Mesenchymal stem cell (in vitro differentiated cells and primary cell): ENCODE measurements around the gene SUPV3L1.

Source experiments
- DNase-seq: peaks from one replicate; pipeline ENCODE4 v3.0.0-alpha.2; 2013
- H2AFZ ChIP-seq: one replicate; pipeline ENCODE4 v1.6.1; 2013; ENCODE audit warnings: low read depth, mild to moderate bottlenecking, control low read depth, inconsistent platforms, low read length, moderate library complexity
- H2AK5ac ChIP-seq: 2 replicates; pipeline ENCODE4 v1.6.1; 2013; ENCODE audit warnings: low read length, moderate library complexity, mild to moderate bottlenecking, inconsistent platforms; ENCODE audit not compliant: severe bottlenecking
- H2BK120ac ChIP-seq: one replicate; pipeline ENCODE4 v1.6.1; 2013; ENCODE audit warnings: low read depth, mild to moderate bottlenecking, inconsistent platforms, low read length, moderate library complexity
- H2BK12ac ChIP-seq, 2 experiments: one replicate each; pipeline ENCODE4 v1.6.1; 2013; ENCODE audit warnings: inconsistent platforms in 2 of 2, low read length in 2 of 2, mild to moderate bottlenecking in 2 of 2, moderate library complexity in 2 of 2, control low read depth in 1 of 2
- H2BK15ac ChIP-seq: one replicate; pipeline ENCODE4 v1.6.1; 2013; ENCODE audit warnings: mild to moderate bottlenecking, low read depth, inconsistent platforms; ENCODE audit not compliant: poor library complexity, severe bottlenecking
- H2BK5ac ChIP-seq: 2 replicates; pipeline ENCODE4 v1.6.1; 2013; ENCODE audit warnings: low read depth, mild to moderate bottlenecking, low read length, control low read depth, inconsistent platforms; ENCODE audit not compliant: poor library complexity, severe bottlenecking
- H3K14ac ChIP-seq, 2 experiments: one replicate each; pipeline ENCODE4 v1.6.1; 2013; ENCODE audit warnings: inconsistent platforms in 2 of 2, low read length in 2 of 2, control low read depth in 1 of 2, mild to moderate bottlenecking in 1 of 2, moderate library complexity in 1 of 2
- H3K18ac ChIP-seq, 2 experiments: one replicate each; pipeline ENCODE4 v1.6.1; 2013; ENCODE audit warnings: inconsistent platforms in 2 of 2, low read length in 2 of 2, control low read depth in 1 of 2, low read depth in 1 of 2, mild to moderate bottlenecking in 1 of 2
- H3K23ac ChIP-seq, 2 experiments: one replicate each; pipeline ENCODE4 v1.6.1; 2013; ENCODE audit warnings: inconsistent platforms in 2 of 2, low read length in 2 of 2, mild to moderate bottlenecking in 2 of 2, moderate library complexity in 2 of 2, control low read depth in 1 of 2
- H3K27ac ChIP-seq: 2 replicates; pipeline ENCODE4 v1.5.1; 2013; ENCODE audit warnings: mild to moderate bottlenecking, moderate library complexity, low read length, control low read depth, inconsistent platforms; ENCODE audit not compliant: poor library complexity, severe bottlenecking
- H3K27me3 ChIP-seq, 2 experiments: 2 replicates each; pipeline versions ENCODE4 v1.6.1 to v1.7.0; 2013; ENCODE audit warnings: low read length in 2 of 2, mild to moderate bottlenecking in 2 of 2, moderate library complexity in 2 of 2, control low read depth in 1 of 2, inconsistent platforms in 1 of 2; ENCODE audit not compliant: control insufficient read depth in 1 of 2, insufficient read depth in 1 of 2
- H3K36me3 ChIP-seq, 2 experiments: 2 replicates each; pipeline versions ENCODE4 v1.6.1 to v1.7.0; 2013; ENCODE audit warnings: low read length in 2 of 2, control low read depth in 1 of 2, inconsistent platforms in 1 of 2, low read depth in 1 of 2, mild to moderate bottlenecking in 1 of 2; ENCODE audit not compliant: insufficient read depth in 2 of 2, control insufficient read depth in 1 of 2
- H3K4ac ChIP-seq, 2 experiments: one replicate each; pipeline ENCODE4 v1.6.1; 2013; ENCODE audit warnings: inconsistent platforms in 2 of 2, low read length in 2 of 2, mild to moderate bottlenecking in 2 of 2, moderate library complexity in 2 of 2, control low read depth in 1 of 2, low read depth in 1 of 2
- H3K4me1 ChIP-seq: 2 replicates; pipeline ENCODE4 v1.6.1; 2013; ENCODE audit warnings: low read depth, low read length, control low read depth; ENCODE audit not compliant: control insufficient read depth, insufficient read depth
- H3K4me2 ChIP-seq: 2 replicates; pipeline ENCODE4 v1.6.1; 2013; ENCODE audit warnings: low read length, mild to moderate bottlenecking, inconsistent platforms; ENCODE audit not compliant: poor library complexity, severe bottlenecking
- H3K4me3 ChIP-seq, 2 experiments: 2 replicates each; pipeline versions ENCODE4 v1.5.1 to v1.7.0; 2013; ENCODE audit warnings: low read length in 2 of 2, mild to moderate bottlenecking in 2 of 2, control low read depth in 1 of 2, low read depth in 1 of 2; ENCODE audit not compliant: insufficient read depth in 1 of 2
- H3K79me1 ChIP-seq: replicated peaks from 2 replicates; pipeline ENCODE4 v1.6.1; 2013; ENCODE audit warnings: mild to moderate bottlenecking, control low read depth, low read length, inconsistent platforms; ENCODE audit not compliant: poor library complexity, severe bottlenecking
- H3K9ac ChIP-seq: 2 replicates; pipeline ENCODE4 v1.7.0; 2013; ENCODE audit warnings: mild to moderate bottlenecking, low read length, moderate library complexity
- H3K9me3 ChIP-seq: 2 replicates; pipeline ENCODE4 v1.7.0; 2013; ENCODE audit warnings: mild to moderate bottlenecking, low read length; ENCODE audit not compliant: control insufficient read depth
- H4K8ac ChIP-seq: one replicate; pipeline ENCODE4 v1.6.1; 2013; ENCODE audit warnings: inconsistent platforms, mild to moderate bottlenecking, low read length, moderate library complexity
- H4K91ac ChIP-seq: one replicate; pipeline ENCODE4 v1.6.1; 2013; ENCODE audit warnings: mild to moderate bottlenecking, low read length, inconsistent platforms
- WGBS: methylation state at CpG from one replicate; pipeline ENCODE4 v1.1.7; 2013; ENCODE audit warnings: mixed read lengths; 5-methylcytosine and 5-hydroxymethylcytosine counted together

The SUPV3L1 gene

GRCh38 chr10:69214666-69215131 is 34.7 kb downstream of the SUPV3L1 start:
- 100% methylated on average over 4 of the region's 6 CpGs for WGBS
- no peak for DNase-seq
- no peaks in the 10 kb centered on the region for H3K79me1 ChIP-seq
- H2BK15ac ChIP-seq = no peak overlapping the region
- no peak overlapping the region for H2AK5ac ChIP-seq
- no peak overlapping the region for H3K14ac ChIP-seq
- no peak overlapping the region for H3K18ac ChIP-seq
- H3K4me3 ChIP-seq = no peak overlapping the region
- H3K4me1 ChIP-seq = peaks cover 13% of the 10 kb centered on the region
- no peak overlapping the region for H3K4ac ChIP-seq
- no peaks in the 10 kb centered on the region for H3K9me3 ChIP-seq
- no peak overlapping the region for H4K91ac ChIP-seq
- no peak overlapping the region for H3K23ac ChIP-seq
- no peak overlapping the region for H2BK5ac ChIP-seq
- no peaks in the 10 kb centered on the region for H3K27me3 ChIP-seq
- no peak overlapping the region for H2BK120ac ChIP-seq
- no peak overlapping the region for H2BK12ac ChIP-seq
- no peak overlapping the region for H3K9ac ChIP-seq
- no peak overlapping the region for H3K27ac ChIP-seq
- no peak overlapping the region for H3K4me2 ChIP-seq
- H2AFZ ChIP-seq = no peak overlapping the region
- peaks cover 0 to under 1% of the 10 kb centered on the region in 2 experiments for H3K36me3 ChIP-seq
- no peak overlapping the region for H4K8ac ChIP-seq

DNA sequence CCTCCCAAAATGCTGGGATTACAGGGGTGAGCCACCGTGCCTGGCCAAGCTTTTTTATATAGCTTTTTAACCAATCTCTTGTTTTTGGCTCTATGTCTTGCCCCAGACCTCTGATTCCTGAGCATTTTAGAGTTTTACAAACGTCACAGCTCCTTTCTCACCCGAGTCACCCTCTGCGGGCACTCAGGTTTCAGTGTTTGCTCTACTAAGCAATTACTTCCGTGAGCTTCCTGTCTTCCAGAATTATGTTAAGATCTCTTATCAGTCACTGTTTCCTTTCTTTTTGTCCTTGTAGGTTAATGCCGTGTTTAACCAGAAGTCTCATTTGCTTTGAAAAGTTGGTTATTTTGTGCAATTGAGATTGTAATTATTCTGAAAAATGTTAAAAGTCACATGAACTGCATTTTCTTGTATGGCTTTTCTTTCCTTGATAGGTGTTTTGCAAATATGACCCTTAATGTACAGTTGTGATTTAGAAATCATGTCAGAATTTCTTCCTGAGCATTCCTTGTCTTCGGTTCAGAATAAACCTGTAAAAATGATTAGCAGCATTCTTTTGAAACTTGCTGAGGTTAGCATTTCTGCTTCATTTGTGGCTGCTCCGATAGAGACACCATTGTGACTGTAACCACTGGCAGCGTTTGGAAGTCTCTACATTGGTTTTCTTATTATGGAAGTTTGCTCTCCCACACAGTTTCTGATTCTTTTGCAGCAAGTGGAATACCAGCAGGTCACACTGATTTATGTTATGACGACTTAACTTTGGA is 35.6 kb downstream of the SUPV3L1 start:
- no peak overlapping the region for H3K9ac ChIP-seq
- H3K4ac ChIP-seq = no peak overlapping the region
- no peak overlapping the region for H2BK15ac ChIP-seq
- H3K4me3 ChIP-seq = no peak overlapping the region
- H3K79me1 ChIP-seq = no peaks in the 10 kb centered on the region
- no peak overlapping the region for H3K23ac ChIP-seq
- no peaks in the 10 kb centered on the region for H3K36me3 ChIP-seq
- no peak overlapping the region for H2BK12ac ChIP-seq
- no peak overlapping the region for H2AK5ac ChIP-seq
- H4K91ac ChIP-seq = no peak overlapping the region
- H3K14ac ChIP-seq = no peak overlapping the region
- no peak overlapping the region for H4K8ac ChIP-seq
- no peak overlapping the region for H3K18ac ChIP-seq
- no peak overlapping the region for H2AFZ ChIP-seq
- no peaks in the 10 kb centered on the region for H3K27me3 ChIP-seq
- H3K4me1 ChIP-seq = peaks cover 16% of the 10 kb centered on the region
- 71% methylated on average over 9 of the region's 10 CpGs for WGBS
- no peak for DNase-seq
- no peak overlapping the region for H2BK5ac ChIP-seq
- H2BK120ac ChIP-seq = no peak overlapping the region
- H3K27ac ChIP-seq = peak overlapping the region; percentile 39
- no peak overlapping the region for H3K4me2 ChIP-seq
- H3K9me3 ChIP-seq = no peaks in the 10 kb centered on the region

- H4K8ac ChIP-seq = no peak overlapping the region
- H2BK5ac ChIP-seq = no peak overlapping the region
- H2BK12ac ChIP-seq = peak overlapping the region in 1 of 2 experiments; percentile 71
- H3K23ac ChIP-seq = no peak overlapping the region
- no peak overlapping the region for H3K18ac ChIP-seq
- peaks cover 4% of the 10 kb centered on the region for H3K79me1 ChIP-seq
- H3K14ac ChIP-seq = no peak overlapping the region
- H2BK15ac ChIP-seq = no peak overlapping the region
- no peak overlapping the region for H2BK120ac ChIP-seq
- no peak overlapping the region for H2AFZ ChIP-seq
- H4K91ac ChIP-seq = peak overlapping the region; percentile 25
- no peak overlapping the region for H3K4me3 ChIP-seq
- WGBS = 82% methylated on average over 8 of the region's 11 CpGs
- H3K36me3 ChIP-seq = no peaks in the 10 kb centered on the region
- DNase-seq = no peak
- no peaks in the 10 kb centered on the region for H3K9me3 ChIP-seq
- peaks cover 23% of the 10 kb centered on the region for H3K4me1 ChIP-seq
- no peaks in the 10 kb centered on the region for H3K27me3 ChIP-seq
- peak overlapping the region; percentile 85 for H3K27ac ChIP-seq
- peak overlapping the region; percentile 48 for H3K9ac ChIP-seq
- no peak overlapping the region for H3K4me2 ChIP-seq
- H2AK5ac ChIP-seq = peak overlapping the region; percentile 98
- H3K4ac ChIP-seq = no peak overlapping the region
Observed at GRCh38 chr10:69216577-69217118, 36.6 kb downstream of the SUPV3L1 start.

GRCh38 chr10:69217119-69217754 is 37.2 kb downstream of the SUPV3L1 start:
- Histone ChIP-seq H2BK5ac (no peak overlapping the region), H2BK15ac (no peak overlapping the region), H4K8ac (no peak overlapping the region), H3K18ac (no peak overlapping the region), H3K9me3 (no peaks in the 10 kb centered on the region), H3K4me3 (no peak overlapping the region), H2AFZ (no peak overlapping the region), H3K23ac (no peak overlapping the region), H3K14ac (no peak overlapping the region), H3K4me1 (peaks cover 26% of the 10 kb centered on the region), H3K4ac (no peak overlapping the region), H3K79me1 (peaks cover 4% of the 10 kb centered on the region), H3K36me3 (no peaks in the 10 kb centered on the region), H2BK120ac (no peak overlapping the region), H3K9ac (peak overlapping the region; percentile 48), H3K4me2 (no peak overlapping the region), H2AK5ac (peak overlapping the region; percentile 98), H3K27ac (peak overlapping the region; percentile 85), H2BK12ac (no peak overlapping the region), H4K91ac (no peak overlapping the region), H3K27me3 (no peaks in the 10 kb centered on the region)
- 51% methylated on average over 3 of the region's 4 CpGs for WGBS
- peak; percentile 85 for DNase-seq
